HG03108 (cell line): ENCODE data around the gene MED12L.

Experiments used
- ATAC-seq: cut with Tn5 transposase; IDR thresholded peaks from one replicate; pipeline ENCODE4 v1.9.1; 2021; ENCODE audit warnings: moderate library complexity; ENCODE audit not compliant: unreplicated experiment

Gene MED12L

GRCh38 chr3:151283907-151284461, 198.5 kb downstream of the MED12L start:
- no peak for ATAC-seq

DNA sequence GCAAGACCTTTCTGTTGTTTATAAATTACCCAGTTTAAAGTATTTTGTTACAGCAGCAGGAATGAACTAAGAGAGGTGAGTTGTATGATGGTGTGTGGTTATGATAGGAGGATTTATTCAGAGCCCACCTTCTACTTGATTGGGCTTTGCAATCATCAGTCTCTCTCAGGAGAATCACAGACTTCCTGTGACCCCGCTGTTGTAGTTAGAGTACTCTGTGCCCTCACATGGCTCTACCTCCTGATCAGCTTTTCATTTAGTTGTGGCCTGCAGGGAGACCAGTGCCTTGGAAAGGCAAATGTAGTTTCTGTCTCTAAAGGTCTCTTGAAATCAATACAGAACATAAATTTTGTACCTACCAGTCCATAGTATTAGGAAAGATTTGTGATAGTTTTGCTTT, 200.5 kb downstream of the MED12L start:
- no peak for ATAC-seq

DNA sequence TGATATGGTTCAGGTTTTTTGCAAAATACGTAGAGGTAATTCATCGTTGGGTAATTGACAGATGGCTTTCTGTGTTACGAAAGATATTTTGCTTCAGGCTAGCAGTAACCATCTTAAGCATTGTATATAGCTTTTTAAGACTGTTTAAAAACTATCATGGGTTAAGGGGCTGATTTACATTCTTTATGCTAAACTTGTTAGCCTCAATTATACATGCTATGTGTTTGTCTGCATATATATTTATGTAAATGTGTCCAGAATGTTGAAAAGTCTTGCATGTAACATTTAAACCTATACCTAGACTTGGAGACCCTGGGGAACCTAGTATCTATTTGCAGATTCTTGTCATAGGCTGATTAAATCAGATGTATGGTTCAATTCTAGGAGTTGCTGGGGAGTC, 204.0 kb downstream of the MED12L start:
- ATAC-seq: no peak

DNA sequence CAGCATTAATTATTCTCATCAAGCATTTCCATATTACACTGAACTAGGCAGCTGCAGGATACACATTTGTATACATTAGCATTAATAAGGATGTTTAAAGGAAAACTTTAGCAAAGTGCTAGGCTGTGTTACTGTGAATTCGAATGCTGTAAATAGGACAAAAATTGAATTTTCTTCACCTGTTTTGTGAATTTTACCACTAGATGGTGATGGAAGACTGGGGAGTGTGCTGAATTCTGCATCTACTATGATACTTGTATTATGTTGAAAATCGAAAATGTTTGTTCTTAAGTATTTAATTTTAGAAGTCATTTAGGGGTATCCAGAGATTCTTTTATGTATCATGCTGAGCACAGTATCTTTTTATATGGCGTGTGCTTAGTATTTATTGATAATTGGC, 205.2 kb downstream of the MED12L start:
- no peak for ATAC-seq

DNA sequence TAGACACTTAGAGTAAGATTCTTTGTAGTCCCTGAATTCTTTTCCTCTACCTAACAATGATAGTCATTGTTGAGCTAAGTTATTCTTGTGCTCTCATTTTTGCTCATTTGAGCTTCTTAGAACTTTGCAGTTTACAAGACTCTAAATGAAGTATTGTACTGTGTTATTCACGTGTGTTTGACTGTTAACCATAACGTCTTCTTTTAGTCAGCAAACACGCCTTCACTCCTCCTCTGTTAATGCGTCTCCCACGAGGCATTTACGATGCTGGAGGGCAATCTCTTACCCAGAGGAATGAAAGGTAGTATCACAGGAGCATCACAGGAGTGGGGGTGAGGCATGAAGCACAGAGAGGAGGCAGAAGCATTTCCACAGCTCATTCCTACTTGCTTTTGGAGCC, 207.7 kb downstream of the MED12L start:
- no peak for ATAC-seq

GRCh38 chr3:151296226-151296625, 210.8 kb downstream of the MED12L start:
- ATAC-seq: no peak

- ATAC-seq: no peak
These were observed 212.0 kb downstream of the MED12L start for GRCh38 chr3:151297429-151297828.

DNA sequence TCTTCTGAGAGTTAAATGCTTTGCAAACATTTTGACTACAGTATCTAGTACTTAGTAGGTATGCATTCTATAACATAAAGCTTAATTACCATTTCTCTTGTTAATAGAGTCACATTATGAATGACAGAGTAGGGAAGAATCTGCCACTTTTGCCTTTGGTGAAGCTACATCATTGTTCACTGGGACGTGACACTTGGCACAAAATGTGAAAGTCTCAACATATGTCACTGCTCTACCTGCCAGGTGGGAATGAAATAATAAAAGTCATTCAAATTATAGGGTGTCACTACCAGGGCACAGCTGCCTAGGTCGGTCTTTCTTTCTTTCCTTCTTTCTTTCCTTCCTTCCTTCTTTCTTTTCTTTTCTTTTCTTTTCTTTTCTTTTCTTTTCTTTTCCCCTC, 213.5 kb downstream of the MED12L start:
- ATAC-seq: no peak

DNA sequence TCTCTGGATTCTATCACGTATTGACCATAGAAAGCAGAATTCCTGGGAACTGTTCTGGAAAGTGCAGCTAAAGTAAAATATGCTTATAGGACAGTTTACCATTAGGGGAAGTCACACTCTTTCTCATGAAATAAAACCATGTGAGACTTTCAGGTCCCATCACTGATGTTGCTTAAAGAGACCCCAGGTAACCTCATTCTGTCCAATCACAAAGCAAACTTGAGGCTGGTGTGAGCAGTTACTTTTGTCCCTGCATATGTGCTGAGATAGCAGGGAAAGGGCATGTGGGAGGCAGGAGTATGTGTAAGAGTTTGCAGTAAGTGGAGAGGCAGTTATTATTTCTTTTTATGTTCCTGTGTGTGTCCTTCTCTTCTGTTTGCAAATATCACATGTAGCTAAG, 215.1 kb downstream of the MED12L start:
- no peak for ATAC-seq

- no peak for ATAC-seq
These were observed 216.3 kb downstream of the MED12L start for GRCh38 chr3:151301787-151302186.

GRCh38 chr3:151303751-151304150, 218.3 kb downstream of the MED12L start:
- no peak for ATAC-seq

DNA sequence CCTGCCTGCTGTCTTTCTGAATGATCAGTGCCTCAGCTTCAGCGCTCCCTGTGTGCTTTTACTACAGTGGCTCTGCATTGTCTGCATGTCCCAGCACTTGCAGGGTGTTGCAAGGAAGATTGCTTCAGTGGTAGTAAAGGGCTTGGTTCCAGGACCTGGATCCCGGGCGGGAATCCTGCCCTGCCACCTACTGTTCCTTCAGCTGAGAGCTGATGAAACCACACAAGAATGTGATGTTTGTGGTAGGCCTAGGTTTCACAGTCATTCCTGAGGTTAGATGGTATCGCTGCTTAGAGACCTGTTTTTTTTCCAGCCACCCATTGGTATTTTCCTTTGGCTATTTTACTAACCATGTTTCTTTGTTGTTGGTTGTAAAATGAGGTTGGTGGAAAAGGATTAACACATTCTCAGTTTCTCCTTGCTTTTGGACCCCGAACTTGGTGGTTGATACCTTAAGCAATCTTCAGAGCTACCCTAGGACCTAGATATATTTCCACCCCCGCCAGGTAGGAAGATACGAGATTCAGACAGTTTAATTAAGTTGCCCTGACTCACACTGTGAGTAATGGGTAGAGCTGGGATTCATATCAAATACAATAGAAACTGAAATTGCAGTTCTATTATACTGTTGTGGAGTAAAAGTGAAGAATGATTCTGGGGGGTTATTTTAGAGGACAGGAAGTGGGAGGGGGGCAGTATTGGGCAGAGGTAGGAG, 219.8 kb downstream of the MED12L start:
- no peak for ATAC-seq

DNA sequence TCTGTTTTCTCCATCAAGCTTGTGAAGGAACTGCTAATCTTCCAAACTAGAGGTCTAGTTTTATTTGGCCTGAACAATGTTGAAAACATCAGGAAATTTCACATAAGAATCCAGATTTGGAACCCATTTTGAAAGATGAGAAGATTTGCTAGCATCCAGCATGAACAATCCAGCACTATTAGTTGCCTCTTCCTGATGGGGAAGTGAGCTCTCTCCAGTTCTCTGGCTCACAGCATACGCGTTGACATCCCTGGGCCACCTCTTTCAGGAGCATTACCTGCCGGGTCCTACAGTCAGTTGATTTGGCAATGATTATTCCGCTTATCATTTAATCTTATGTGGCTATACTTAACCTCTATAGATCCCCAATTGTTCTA, 220.3 kb downstream of the MED12L start:
- ATAC-seq: no peak

DNA sequence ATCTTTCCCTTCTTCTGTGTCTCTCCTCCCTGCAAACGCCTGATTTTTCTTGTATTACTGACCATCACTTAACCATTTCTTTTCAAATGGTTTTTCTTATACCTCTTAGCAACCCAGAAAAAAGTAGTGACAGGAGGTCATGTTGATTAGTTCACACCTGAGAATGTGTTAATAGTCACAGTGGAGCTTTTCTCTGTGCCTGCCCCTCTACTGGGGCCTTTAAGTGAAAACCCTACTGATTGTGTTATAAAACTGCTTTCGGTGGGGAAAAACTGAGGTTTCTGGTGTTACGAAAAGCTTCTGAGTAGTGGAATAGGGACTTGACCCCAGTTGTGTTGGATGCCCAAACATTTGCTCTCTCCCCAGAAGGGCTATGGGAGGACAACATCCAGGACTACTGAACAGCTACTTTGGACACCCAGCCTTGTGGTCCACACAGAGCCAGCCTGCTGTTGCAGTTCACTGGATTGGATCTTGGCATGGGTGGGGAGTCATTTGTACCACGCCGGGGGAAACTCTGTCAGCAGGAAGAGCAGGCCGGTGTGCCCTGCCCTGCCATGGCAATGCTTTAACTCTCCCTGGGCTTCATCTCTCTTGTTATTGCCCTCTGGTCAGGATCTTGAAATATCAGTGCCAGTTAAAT, 220.8 kb downstream of the MED12L start:
- no peak for ATAC-seq

GRCh38 chr3:151307131-151307530, 221.7 kb downstream of the MED12L start:
- no peak for ATAC-seq

GRCh38 chr3:151307583-151308488, 222.4 kb downstream of the MED12L start:
- ATAC-seq: no peak

- ATAC-seq: no peak
These were observed 224.1 kb downstream of the MED12L start for GRCh38 chr3:151309566-151309965.

- ATAC-seq: no peak
These were observed 227.5 kb downstream of the MED12L start for GRCh38 chr3:151312972-151313371.

- no peak for ATAC-seq
These were observed 228.7 kb downstream of the MED12L start for GRCh38 chr3:151314137-151314536.

DNA sequence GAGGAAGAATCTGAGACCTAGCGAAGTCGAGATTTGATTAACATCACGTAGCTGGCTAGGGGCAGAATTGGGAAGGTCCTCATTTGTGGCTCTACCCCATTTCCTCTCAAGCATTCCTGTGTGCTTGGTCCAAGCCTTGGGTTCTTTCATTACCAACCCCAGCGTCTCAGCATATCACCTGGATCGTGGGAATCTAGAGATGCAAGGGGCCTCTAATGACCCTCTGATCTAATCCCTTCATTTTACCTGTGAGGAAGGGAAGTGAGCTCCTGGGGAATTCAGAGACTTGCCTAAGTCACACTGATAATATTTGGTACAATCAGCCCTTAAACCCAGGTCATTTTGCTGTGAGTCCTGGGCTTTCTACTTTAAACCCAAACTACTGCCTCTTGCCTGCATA, 229.1 kb downstream of the MED12L start:
- no peak for ATAC-seq

DNA sequence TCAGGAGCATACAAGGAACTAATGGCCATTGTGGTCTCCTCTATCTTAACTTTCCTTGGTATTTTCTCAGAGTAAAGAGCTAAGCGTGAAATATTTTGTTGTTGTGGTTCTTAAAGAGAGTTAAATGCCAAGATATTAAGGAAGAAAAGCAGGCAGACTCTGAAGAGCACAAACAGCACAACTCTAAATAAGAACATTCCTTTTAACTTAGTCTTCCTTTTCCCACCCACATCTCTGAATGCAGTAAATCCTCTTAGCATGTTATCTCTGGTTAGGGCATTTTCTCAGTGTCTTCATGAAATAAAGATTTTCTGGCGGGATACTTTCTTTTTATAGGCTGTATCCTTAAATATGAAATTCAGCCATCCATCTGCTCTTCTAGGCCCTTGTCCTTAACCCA, 229.7 kb downstream of the MED12L start:
- no peak for ATAC-seq

GRCh38 chr3:151315846-151316245, 230.4 kb downstream of the MED12L start:
- ATAC-seq: no peak
